Liver (tissue), 9 donors: Measurements from ENCODE around the gene B3GNT5. TPM values are rescaled to one million over a fixed set of nuclear protein-coding genes. Genes with fewer than 3 reads are reported as not detected.

Experiments used
- DNase-seq: peaks from one replicate; pipeline ENCODE4 v3.0.0-alpha.2; 2017; ENCODE audit warnings: low spot score
- H3K27ac ChIP-seq, 2 donors: one replicate each; pipeline ENCODE4 v1.7.0; 2013; ENCODE audit warnings: inconsistent platforms in 2 of 2, low read length in 2 of 2, control low read depth in 1 of 2, low read depth in 1 of 2, mild to moderate bottlenecking in 1 of 2
- H3K27me3 ChIP-seq, 4 donors: one replicate each; pipeline versions ENCODE4 v1.6.1 to v1.7.0; 2013; ENCODE audit warnings: low read length in 3 of 4, inconsistent platforms in 1 of 4, mild to moderate bottlenecking in 1 of 4, moderate library complexity in 1 of 4; ENCODE audit not compliant: control insufficient read depth in 4 of 4, insufficient read depth in 4 of 4
- H3K36me3 ChIP-seq, 4 donors: one replicate each; pipeline versions ENCODE4 v1.6.1 to v1.7.0; 2013; ENCODE audit warnings: low read length in 3 of 4, mild to moderate bottlenecking in 3 of 4, low read depth in 1 of 4, moderate library complexity in 1 of 4; ENCODE audit not compliant: control insufficient read depth in 4 of 4, insufficient read depth in 3 of 4
- H3K4me1 ChIP-seq, 4 donors: one replicate each; pipeline versions ENCODE4 v1.6.1 to v1.7.0; 2013; ENCODE audit warnings: low read length in 3 of 4, mild to moderate bottlenecking in 3 of 4, moderate library complexity in 1 of 4; ENCODE audit not compliant: control insufficient read depth in 4 of 4, insufficient read depth in 4 of 4
- H3K4me3 ChIP-seq, 3 donors: one replicate each; pipeline versions ENCODE4 v1.6.1 to v1.7.0; 2013; ENCODE audit warnings: low read length in 3 of 3, control low read depth in 1 of 3, low read depth in 1 of 3, mild to moderate bottlenecking in 1 of 3
- H3K9ac ChIP-seq, 2 donors: one replicate each; pipeline ENCODE4 v1.7.0; 2013; ENCODE audit warnings: low read length in 2 of 2, mild to moderate bottlenecking in 2 of 2, moderate library complexity in 2 of 2, control low read depth in 1 of 2, low read depth in 1 of 2
- H3K9me3 ChIP-seq, 4 donors: one replicate each; pipeline versions ENCODE4 v1.6.1 to v1.7.0; 2013; ENCODE audit warnings: low read length in 3 of 4; ENCODE audit not compliant: control insufficient read depth in 4 of 4
- ATF3 ChIP-seq: IDR thresholded peaks from 2 replicates; pipeline ENCODE4 v1.6.1; 2016; ENCODE audit warnings: antibody characterized with exemption
- CTCF ChIP-seq: fragments of 150-350 bp; IDR thresholded peaks from 2 replicates; pipeline ENCODE4 v1.5.1; 2017; ENCODE audit warnings: improper control_type of control experiment, low read depth, low read length; ENCODE audit not compliant: missing input control
- FOXA1 ChIP-seq: IDR thresholded peaks from 2 replicates; pipeline ENCODE4 v1.6.1; 2016; ENCODE audit warnings: antibody characterized with exemption
- FOXA2 ChIP-seq: IDR thresholded peaks from 2 replicates; pipeline ENCODE4 v1.6.1; 2016; ENCODE audit warnings: antibody characterized with exemption
- GABPA ChIP-seq, 2 donors: IDR thresholded peaks in 1 of 2; conservative IDR thresholded peaks in 1 of 2; 2 replicates each; pipeline ENCODE4 v1.6.1; 2016; ENCODE audit warnings: antibody characterized with exemption in 2 of 2, mild to moderate bottlenecking in 1 of 2, moderate library complexity in 1 of 2
- HNF4A ChIP-seq, 2 donors: conservative IDR thresholded peaks; 2 replicates each; pipeline ENCODE4 v1.6.1; 2016; ENCODE audit warnings: antibody characterized with exemption in 2 of 2, mild to moderate bottlenecking in 2 of 2
- HNF4G ChIP-seq: IDR thresholded peaks from 2 replicates; pipeline ENCODE4 v1.6.1; 2016; ENCODE audit warnings: antibody characterized with exemption
- MAX ChIP-seq: IDR thresholded peaks from 2 replicates; pipeline ENCODE4 v1.6.1; 2016; ENCODE audit warnings: antibody characterized with exemption
- REST ChIP-seq: IDR thresholded peaks from 2 replicates; pipeline ENCODE4 v1.6.1; 2016; ENCODE audit warnings: antibody characterized with exemption, mild to moderate bottlenecking
- RXRA ChIP-seq, 2 donors: IDR thresholded peaks; 2 replicates each; pipeline ENCODE4 v1.6.1; 2017 to 2018; ENCODE audit warnings: antibody characterized with exemption in 2 of 2, mild to moderate bottlenecking in 1 of 2
- SP1 ChIP-seq: IDR thresholded peaks from 2 replicates; pipeline ENCODE4 v1.6.1; 2018; ENCODE audit warnings: antibody characterized with exemption, mild to moderate bottlenecking
- TAF1 ChIP-seq: conservative IDR thresholded peaks from 2 replicates; pipeline ENCODE4 v1.6.1; 2016; ENCODE audit warnings: antibody characterized with exemption, mild to moderate bottlenecking
- WGBS: extraction: QIAGEN DNeasy Blood & Tissue Kit; methylation state at CpG from one replicate; pipeline ENCODE4 v1.1.7; 2013; 5-methylcytosine and 5-hydroxymethylcytosine counted together
- polyA plus RNA-seq, 2 donors: library from polyadenylated mRNA; stranded (reverse) in 1 of 2; unstranded in 1 of 2; fragments of 200-250 nt in 1 of 2; fragments of >200 nt in 1 of 2; fragmentation: Nextera tagmentation in 1 of 2; extraction: Ambion mirVana in 1 of 2; gene quantifications; one replicate each; pipeline versions ENCODE4 v1.2.1 to v1.2.3, GENCODE V29; 2013 to 2015
- total RNA-seq, 2 donors: library from RNA; depleted of rRNA; stranded (reverse); fragments of >200 nt; gene quantifications; one replicate each; pipeline ENCODE4 v1.2.3, GENCODE V29; 2014
- donor health status: healthy.
- donor health status: healthy.
- donor health status: healthy.
- donor health status: healthy.
- donor health status: healthy.

The B3GNT5 gene
- total and polyA plus RNA-seq, 4 donors = 0.22 to 1.8 (median 0.53) TPM

GRCh38 chr3:183254487-183255347, 1.7 kb downstream of the B3GNT5 start:
- Histone ChIP-seq H3K9ac (peak overlapping the region in 1 of 2 donors; percentile 47), H3K36me3 (no peaks in the 10 kb centered on the region), H3K27ac (peak overlapping the region in 1 of 2 donors; percentile 39), H3K4me3 (peak overlapping the region in 2 of 3 donors; percentile 39 to 70), H3K4me1 (peaks cover 4 to 13% (median 7%) of the 10 kb centered on the region in 4 donors), H3K27me3 (no peaks in the 10 kb centered on the region), H3K9me3 (no peaks in the 10 kb centered on the region)
- 25% methylated on average over 49 of the region's 49 CpGs for WGBS
- no peak for TF ChIP-seq CTCF
- no peak for DNase-seq

- no peaks in the 10 kb centered on the region for H3K27me3 ChIP-seq
- DNase-seq = no peak
- H3K9ac ChIP-seq = no peak overlapping the region
- H3K4me1 ChIP-seq = peaks cover 4 to 13% (median 7%) of the 10 kb centered on the region in 4 donors
- no peak for TF ChIP-seq FOXA1
- TF ChIP-seq SP1 = no peak
- no peak for TF ChIP-seq HNF4G
- TF ChIP-seq TAF1 = no peak
- no peak for TF ChIP-seq FOXA2
- no peak for TF ChIP-seq GABPA (IDR thresholded peaks at IDR 0.05 in 1 of 2, conservative IDR thresholded peaks at IDR 0.05 in 1 of 2)
- TF ChIP-seq MAX = no peak
- no peak for TF ChIP-seq RXRA (IDR thresholded peaks at IDR 0.05)
- no peak for TF ChIP-seq REST
- TF ChIP-seq HNF4A (conservative IDR thresholded peaks at IDR 0.05) = no peak
- TF ChIP-seq ATF3 = no peak
- H3K27ac ChIP-seq = no peak overlapping the region
- no peaks in the 10 kb centered on the region for H3K36me3 ChIP-seq
- H3K4me3 ChIP-seq = no peak overlapping the region
- no peaks in the 10 kb centered on the region for H3K9me3 ChIP-seq
- WGBS = 91% methylated on average over 4 of the region's 4 CpGs
These were observed 2.3 kb downstream of the B3GNT5 start for GRCh38 chr3:183255348-183255730.
